HG03095 (cell line): ENCODE results near the gene ASCL5.

Source experiments
- ATAC-seq: cut with Tn5 transposase; IDR thresholded peaks from one replicate; pipeline ENCODE4 v1.9.1; 2021; ENCODE audit warnings: moderate library complexity; ENCODE audit not compliant: unreplicated experiment

ASCL5 gene

DNA sequence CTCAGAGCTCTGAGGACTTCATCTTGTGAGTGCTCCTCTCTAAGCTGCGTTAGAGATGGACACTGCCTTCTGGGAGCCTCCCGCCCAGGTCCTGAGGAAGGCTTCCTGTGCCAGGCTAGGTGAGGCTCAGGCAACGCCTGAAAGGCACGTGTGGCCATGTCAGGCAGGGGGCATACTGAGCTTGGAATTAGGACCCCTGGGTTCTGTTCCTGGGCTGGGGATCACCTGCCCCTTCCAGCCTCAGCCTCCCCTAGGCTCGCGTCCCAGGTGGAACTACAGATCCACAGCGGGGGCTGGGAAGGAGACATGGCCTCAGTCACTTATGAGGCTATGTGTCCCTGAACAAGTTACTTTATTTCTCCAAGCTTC is 10.0 kb upstream of the ASCL5 start:
- no peak for ATAC-seq

DNA sequence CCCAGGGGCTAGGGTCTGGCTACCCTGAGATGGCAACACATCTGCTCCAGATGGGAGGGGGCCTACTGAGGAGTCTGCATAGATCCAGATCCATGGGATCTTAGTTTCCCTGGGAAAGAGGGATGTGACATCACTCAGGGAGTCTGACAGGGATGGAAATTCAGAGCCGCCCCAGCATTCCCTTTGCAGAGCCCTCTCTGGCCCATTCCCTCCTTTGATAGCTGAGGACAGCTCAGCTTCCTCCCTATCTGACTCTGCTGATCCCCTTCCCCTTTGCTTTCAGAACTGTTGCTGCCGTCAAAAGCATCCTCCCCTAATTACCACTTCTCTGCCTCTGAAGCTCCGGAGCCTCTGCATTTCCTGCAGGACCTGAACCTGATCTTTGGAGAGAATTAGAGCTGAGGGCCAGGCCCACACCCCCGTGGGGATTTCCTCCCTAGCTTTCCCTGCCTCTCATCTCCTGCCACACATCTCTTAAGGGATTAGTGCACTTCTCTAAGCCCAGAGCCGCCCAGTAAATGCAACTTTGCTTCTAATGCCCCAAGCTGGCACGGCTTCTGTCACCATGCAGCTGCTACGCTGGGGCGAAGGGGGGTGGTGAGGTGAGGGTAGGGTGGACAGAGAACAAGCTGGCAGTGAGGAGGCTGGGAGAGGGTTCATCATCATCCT is 9.5 kb upstream of the ASCL5 start:
- no peak for ATAC-seq

DNA sequence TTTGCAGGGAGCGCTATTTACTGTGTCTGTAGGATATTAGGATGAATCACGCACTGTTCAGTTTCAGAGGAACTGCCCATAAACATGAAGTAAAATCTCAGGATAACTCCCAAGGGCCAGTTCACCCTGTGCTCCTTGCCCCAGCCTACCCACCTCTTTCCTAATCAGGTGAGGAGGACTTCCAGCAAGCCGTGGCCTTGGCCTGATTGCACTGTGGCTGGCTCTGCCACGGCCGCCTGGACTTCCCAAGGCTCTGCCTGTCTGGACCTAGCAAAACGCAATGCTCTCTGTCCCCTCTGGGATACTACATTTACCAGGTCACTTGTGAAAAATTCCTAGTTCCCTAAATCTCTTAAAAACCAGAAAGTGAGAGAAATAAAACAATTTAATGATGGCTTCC is 7.4 kb upstream of the ASCL5 start:
- no peak for ATAC-seq

DNA sequence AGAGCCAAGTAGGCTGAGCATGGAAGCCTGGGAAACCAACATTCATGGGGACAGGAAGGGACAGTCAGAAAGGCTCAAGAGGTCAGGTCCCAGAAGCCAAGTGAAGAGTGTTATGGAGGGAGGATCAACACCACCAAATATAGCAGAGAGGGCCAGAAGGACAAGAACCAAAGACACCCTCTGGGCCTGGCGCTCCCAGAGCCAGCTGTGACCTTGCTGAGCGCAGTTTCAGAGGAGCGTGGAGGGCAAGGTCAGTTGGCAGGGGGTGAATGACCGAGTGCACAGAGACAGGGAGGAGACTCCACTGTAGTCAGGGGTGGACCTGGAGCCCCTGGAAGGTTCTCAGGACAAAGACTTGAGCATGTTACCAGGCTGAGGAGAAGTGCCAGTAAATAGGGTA is 4.4 kb upstream of the ASCL5 start:
- no peak for ATAC-seq

DNA sequence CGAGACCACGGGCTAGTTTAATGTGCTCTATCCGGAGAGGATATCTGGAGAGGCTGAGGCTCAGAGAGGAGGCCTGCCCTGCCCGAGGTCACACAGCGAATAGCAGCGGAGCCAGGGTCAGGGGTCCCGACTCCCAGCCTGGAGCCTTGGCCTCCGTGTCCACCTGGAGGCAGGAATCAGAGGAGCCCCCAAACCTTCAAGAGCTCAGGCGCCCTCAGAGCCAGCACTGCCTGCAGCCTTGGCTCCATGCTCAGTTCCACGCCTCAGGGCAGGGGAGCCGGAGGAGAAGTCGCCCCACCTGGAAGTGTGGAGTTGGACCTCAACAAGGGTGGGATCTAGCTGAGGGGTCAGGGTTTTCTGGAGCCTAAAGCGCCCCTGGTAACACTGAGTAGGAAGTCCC is 2.0 kb upstream of the ASCL5 start:
- ATAC-seq = no peak

DNA sequence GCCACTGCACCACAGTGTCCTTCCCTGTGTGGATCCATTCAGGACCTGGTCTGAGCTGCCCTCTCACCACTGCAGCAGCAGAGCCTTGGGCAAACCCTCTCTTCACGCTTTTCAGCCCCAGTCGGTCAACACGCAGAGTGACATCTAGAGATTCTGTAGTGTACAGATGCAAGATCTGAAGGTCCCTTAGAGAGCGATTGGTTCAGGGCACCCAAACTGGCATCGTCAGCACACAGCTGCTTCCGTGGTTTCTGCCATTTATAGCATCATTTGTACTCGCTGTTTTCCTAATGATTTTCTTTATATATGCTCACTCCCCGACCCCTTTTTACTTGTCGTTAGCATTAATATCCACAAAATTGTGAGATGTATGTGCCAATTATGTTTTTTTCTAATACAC is 1.5 kb upstream of the ASCL5 start:
- ATAC-seq = no peak

DNA sequence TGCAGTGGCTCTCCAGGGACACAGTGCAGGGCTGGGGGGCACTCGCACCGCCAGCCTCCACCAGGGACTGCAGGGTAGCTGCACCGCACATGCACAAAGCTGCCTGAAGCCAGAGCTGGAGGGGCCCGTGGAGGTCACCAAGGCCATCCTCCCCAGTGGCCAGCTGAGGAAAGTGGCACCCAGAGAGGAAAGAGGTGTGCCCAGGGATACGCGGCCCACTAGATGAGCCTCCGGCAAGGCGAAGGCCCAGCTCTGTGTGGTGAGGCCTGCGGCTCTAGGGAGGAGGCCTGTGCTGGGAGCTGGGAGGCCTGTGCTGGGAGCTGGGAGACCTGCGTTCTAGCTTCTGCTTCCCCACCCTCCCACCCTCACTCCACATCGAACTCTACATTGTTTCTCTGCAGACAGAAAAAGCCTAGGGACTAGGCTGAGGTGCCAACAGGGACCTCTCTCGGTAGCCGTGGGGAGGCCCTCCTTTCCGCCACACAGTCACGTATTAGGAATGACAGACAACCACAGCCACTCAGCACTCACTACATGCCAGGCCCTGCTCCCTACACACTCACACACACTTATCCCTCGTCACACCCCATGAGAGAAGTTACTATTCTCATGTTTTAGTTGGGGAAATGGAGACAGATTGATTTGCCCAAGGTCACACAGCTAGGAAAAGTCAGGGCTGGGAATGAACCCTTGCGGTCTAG is 921 bp upstream of the ASCL5 start:
- ATAC-seq = no peak

DNA sequence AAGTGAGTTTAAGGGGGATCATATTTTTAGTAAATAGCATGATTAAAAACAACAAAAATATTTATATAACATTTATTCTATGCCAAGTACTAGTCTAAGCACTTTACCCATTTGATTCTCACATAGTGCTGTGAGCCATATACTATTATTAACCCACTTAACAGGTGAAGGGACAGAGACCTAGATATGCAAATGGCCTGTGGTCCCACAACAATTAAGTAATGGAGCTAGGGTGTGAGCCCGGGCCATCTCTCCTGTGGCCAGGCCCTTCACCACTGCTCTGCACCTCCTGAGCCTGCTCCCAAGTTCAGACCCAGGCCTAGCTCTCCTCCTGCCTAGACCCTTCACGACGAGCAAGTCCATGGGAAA is 537 bp downstream of the ASCL5 start:
- ATAC-seq = no peak

DNA sequence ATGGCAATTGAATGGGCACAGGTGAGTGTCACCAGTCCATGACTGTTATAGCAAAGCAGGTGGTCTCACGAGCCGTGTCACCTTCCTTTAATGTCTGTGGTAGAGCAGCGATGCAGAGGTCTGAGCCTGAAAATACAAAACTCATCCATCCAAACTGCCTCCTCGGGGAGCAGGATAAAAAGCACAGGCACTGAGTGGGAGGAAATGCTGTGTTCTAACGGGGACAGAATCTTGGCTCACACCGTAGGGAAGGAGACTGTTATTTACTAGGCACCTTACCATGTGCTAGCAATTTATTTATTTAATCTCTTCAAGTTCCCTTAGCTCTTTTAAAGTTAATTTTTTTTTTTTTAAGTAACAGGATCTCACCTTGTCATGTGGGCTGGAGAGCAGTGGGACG is 1.2 kb downstream of the ASCL5 start:
- ATAC-seq = no peak

DNA sequence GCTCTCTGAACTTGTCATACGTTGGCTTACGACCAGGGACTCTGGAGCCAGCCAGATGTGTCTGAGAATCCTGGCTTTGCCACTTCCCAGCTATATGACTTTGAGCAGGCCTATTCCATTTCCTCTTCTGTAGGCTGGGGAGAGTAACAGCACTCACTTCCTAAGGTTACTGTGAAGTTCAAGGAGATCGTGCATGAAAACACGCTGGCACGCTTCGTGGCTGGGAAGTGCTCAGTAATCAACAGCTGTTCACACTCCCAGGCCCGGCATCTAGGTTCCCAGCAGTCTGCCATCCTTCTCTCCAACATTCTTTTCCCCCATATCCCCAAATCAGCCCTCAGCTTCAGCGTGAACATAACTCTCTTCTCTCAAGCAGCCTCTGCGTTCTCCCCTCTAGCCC is 2.0 kb downstream of the ASCL5 start:
- no peak for ATAC-seq

DNA sequence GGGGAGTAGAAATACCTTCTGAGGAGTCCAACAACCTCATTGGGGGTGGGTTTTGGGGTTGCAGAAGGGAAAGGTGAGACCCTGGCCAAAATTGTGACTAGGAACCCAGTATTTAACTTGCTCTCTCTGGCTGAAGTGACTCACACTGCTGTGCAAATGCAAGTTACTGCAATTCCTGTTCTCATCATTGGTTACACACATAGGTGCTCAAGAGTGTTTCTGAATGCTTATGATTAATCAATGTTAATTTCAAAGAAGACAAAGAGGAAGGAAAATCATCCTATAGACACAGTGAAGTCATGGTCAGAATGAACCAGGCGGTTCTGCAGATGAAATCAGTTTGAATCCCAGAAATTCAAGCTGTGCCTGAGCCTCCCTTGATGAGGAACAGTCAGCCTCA is 3.1 kb downstream of the ASCL5 start:
- ATAC-seq = no peak

DNA sequence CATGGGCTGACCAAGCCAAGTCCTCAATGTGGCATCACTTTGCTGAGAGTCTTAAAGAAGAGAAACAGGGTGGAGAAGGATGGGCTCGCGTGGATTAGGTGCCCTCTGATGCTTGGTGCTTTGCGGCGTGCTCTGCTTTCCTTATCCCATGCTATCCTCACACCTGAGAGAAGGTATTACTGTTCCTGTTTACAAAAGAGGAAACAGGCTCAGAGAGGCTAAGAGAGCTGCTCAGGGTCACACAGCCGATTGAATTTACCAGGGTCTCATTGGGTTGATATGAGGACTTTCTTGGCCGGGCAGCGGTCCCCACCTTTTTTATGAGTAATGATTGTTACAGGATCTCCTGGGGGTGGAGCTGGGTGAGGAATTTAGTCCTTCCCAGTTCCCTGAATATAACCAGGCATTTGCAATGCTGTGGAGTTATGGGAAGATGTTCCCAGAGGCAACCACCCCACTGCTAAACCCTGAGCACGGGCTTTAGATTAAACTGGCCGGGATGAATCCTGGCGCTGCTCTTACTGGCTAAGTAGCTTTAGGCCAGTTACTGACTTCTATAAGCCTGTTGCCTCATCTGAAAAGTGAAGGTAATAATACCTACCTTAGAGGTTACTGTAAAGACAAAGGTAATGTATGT is 4.5 kb downstream of the ASCL5 start:
- ATAC-seq = no peak

DNA sequence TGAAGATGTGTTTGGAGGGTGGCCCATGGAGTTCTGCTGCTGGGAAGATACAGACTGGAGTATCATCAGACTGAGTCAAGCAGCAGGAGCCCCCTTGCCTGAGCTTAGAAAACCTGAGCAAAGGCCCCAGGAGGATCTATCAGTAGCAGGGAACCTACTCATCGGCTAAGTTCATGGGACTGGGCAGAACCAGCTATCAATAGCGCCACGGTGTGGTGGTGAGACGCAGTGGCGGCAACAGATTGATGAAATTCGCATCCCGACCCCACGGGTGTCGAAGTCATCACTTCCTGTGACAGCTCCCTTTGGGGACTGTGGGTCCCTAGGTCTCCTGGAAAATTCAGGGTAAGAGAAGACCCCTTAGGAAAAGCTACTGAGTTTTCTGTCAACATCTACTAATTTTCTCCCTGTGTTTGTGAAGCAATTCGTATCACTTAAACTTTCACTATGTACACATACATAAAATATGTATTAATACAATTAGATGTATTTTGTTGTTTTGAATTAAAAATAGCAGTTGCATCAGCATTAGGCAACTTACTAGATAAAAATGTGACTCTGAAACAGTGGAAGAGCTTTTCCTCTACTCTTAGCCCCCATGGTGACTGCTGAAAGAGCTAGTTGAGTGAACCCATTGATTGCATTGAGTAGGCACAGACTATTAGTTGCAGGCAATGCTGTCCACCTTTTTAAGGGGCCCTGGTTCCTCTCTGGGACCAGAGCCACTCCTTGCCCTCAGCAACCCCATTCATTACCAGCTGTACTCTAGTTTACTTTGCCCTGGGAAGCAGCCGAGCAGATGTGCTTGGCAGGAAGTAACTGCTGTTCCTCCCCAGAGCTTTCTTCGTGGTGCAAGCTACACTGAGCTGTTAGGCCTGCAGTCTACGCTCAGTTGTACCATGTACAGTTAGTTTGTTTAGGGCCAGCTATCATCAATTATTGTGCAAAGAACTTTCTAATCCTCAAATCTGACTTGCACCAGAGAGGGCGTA is 7.5 kb downstream of the ASCL5 start:
- ATAC-seq = no peak

DNA sequence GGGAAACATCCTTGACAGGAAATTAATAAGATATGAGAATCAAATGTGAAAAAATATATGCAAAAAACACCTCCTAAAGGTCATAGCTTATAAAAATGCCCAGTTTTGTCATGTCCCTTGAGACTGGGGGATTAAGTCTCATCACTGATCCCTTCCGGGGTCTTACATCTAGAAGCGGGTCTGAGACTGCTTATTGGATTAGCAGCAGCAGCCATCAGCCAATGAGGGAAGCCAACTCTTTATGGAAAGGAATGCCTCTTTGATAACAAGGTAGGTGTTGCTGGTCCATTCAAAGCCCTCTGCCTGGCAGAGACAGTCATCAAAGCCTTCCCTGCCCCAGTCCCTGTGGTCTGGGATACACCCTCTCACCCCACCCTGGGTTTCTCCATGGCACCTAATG is 10.9 kb downstream of the ASCL5 start:
- no peak for ATAC-seq

DNA sequence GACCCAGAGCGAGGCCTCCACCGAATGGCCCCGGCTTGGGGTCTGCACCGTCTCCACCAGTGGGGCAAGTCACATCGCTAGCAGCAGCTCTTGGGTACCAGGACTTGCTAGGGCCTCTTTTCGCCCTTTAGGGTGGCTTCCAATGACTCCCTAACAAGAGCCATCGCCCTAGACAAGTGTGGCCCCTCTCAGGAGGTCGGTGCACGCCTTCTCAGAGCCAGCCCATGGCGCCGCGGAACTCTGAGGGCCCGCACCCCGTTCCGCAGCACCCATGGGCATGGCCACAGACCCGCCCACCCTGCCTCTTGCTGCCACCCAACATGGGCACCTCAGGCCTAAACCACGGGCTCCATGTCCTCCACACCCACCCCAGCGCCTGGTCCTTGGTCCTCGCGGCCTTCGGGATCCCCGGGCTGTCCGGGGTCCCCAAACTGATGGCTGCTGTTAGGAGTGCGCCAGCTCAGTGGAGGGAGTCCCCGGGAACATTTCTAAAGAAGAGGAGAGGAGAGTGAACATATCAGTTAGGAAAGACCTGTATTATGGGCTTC is 11.5 kb downstream of the ASCL5 start:
- no peak for ATAC-seq

DNA sequence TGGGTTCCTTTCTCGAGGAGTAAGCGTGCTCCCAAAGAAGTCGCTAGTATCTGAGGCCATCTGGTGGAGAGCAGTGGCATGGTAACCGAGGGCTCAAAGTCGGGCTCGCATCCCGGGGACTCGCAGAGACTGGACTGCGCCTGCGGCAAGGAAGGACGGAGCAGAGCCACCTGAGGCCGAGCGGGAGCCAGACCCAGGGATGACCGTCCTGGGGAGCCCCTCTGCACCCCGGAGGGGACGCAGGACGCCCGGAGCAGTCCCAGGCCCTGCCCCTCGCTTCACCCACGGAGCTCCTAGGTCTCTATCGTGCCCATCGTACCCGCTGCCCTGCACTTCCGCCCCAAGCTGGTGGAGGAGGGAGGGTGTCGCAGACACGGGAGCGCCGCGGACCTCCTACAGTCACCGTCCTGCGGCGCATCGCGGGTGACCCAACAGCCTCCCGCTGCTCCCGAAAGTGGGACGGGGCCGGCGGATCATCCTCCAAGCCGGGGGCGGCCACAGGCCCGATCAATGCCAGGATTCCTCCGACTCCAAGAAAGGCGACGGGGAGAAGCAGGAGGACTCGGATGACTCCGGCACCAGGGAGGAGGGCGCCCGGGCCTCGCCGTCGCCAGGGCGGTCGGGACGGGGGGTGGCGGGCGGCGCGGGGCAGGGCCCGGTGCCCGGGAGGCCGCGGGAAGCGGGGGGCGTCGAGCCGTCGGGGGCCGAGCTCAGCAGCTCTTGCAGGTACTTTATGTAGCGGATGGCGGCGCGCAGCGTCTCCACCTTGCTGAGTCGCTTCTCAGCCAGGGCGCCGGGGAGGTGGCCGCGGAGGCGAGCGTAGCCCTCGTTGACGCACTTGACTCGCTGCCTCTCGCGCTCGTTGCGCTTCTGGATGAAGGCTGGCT is 12.5 kb downstream of the ASCL5 start:
- ATAC-seq = peak; percentile 84

DNA sequence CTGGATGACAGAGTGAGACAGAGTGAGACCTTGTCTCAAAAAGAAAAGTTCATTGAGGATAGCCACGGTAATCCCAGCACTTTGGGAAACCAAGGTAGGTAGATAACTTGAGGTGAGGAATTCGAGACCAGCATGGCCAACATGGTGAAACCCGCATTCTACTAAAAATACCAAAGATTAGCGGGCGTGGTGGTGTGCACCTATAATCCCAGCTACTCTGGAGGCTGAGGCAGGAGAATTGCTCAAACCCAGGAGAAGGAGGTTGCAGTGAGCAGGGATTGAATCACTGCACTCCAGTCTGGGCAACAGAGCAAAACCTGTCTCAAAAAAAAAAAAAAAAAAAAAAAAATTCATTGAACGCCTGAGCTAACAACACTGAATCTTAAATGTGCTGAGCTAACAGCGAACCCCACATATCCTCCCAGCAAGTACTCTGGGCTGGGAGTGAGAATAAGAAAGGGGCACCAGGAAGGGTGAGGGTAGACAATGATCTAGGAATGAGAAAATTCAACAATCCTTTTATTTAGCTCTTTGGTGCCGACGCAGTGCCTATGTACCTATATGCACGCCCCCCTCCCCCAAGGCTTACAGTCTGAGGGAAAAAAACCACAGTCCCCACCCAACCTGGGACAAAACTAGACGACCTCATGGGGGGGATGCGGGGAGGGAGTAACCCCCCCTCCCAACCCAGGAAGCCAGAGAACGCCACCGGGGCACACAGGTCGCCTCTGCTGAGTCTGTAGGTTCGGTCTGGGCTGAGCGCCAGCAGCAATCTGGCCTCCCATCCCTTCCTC is 13.3 kb downstream of the ASCL5 start:
- no peak for ATAC-seq

DNA sequence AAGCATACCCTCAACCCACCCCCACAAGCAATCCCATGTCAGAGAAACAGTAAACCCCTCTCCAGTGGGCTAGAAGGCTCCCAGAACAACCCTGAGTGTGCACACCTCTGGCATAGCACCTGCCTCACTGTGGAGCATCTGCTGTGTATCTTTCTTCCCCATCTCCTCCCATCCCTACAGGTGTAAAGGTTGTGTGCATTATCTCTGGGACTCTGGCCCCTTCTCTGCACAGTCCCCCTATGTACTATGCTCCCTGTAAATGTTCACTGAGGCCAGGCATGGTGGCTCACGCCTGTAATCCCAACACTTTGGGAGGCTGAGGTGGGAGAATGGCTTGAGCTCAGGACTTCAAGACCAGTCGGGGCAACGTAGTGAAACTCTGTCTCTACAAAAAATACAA is 14.1 kb downstream of the ASCL5 start:
- ATAC-seq = no peak

DNA sequence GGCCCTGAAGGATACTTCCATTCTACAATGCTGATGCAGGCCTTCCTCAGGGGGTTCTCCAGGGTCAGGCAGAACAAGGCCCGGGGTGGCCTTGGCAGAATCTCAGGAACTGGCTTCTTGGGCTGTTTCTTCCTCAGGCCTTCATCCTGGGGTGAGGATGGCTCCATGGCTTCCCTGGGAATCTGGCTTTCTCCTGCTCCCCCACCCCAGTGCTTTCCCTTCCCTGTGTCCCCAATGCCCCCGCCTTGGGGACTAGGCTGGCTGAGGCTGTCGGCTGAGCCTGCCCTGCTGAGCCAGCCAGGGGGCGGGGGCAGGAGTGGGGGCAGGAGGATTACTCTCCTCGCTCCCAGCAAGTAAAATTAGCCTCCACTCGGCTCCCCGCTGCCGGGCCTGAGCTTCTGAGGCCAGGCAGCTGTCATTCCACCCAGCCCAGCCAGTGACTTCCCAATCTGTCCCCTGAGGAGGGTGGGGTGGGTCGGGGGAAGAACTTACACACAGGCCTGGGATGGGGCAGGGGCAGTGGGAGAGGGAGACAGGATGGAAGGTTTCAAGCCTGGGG is 14.7 kb downstream of the ASCL5 start, which contains the start of gene CACNA1S:
Gene CACNA1S, minus strand, starts transcription at position 254 of the 559 bp plus-strand sequence. Its CDS starts 87 bp downstream, at position 167.
- no peak for ATAC-seq
